Measurements from ENCODE around the gene TMEM150C. TPM values are rescaled to one million over a fixed set of nuclear protein-coding genes. Genes with fewer than 3 reads are reported as not detected.

The TMEM150C gene
- total and polyA plus RNA-seq, 2 of the 8 experiments (the other 6 are each of a cell fraction or from before 2014, with no cell fraction given), result 1.5 to 1.7 TPM

GRCh38 chr4:82450966-82451755, 110.6 kb downstream of the TMEM150C start:
- no peak overlapping the region for H2AFZ ChIP-seq (ENCODE audit: low read length)
- no peak for DNase-seq (ENCODE audit: low read depth in 1 of 2, low spot score in 2 of 2)
- no peak for TF ChIP-seq HDAC2 (IDR thresholded peaks at IDR 0.05; ENCODE audit: borderline replicate concordance in 1 of 2, low read depth in 2 of 2, low read length in 2 of 2)
- no peak for TF ChIP-seq SIRT6 (IDR thresholded peaks at IDR 0.05; ENCODE audit: low read length)
- no peak for TF ChIP-seq RBBP5 (IDR thresholded peaks at IDR 0.05; ENCODE audit: borderline replicate concordance, low read depth, low read length)
- no peak for TF ChIP-seq JUND (IDR thresholded peaks at IDR 0.05; ENCODE audit: low read length)
- TF ChIP-seq SIX5 (IDR thresholded peaks at IDR 0.05; ENCODE audit: low read depth, low read length), result no peak
- no peak for TF ChIP-seq CTBP2 (IDR thresholded peaks at IDR 0.05; ENCODE audit: borderline replicate concordance, insufficient read depth, insufficient read length, low read length)

More at GRCh38 chr4:82450966-82451755, 110.6 kb downstream of the TMEM150C start:
- Histone ChIP-seq H2BK120ac (replicated peaks; ENCODE audit: low read depth, low read length) (no peak overlapping the region), H3K4me3 (ENCODE audit: extremely low read depth in 1 of 4, insufficient read depth in 2 of 4, low read depth in 3 of 4, low read length in 4 of 4) (no peak overlapping the region), H3K18ac (ENCODE audit: extremely low read depth, low read length) (no peak overlapping the region), H2BK20ac (ENCODE audit: low read length) (no peak overlapping the region), H3K4me2 (ENCODE audit: insufficient read depth in 1 of 2, low read depth in 2 of 2, low read length in 2 of 2) (no peak overlapping the region), H3K14ac (ENCODE audit: insufficient read length) (no peak overlapping the region), H3K9ac (replicated peaks in 1 of 4; ENCODE audit: extremely low read depth in 1 of 4, low read depth in 3 of 4, low read length in 3 of 4) (no peak overlapping the region), H3K4me1 (replicated peaks in 1 of 4; ENCODE audit: control insufficient read depth in 3 of 4, insufficient read depth in 4 of 4, low read length in 3 of 4) (peaks cover 0 to 2% (median 0%) of the 10 kb centered on the region in 4 experiments; a peak in 1 of 7 replicates), H3K56ac (replicated peaks; ENCODE audit: insufficient read length, low read depth, low read length) (no peak overlapping the region), H3K79me2 (ENCODE audit: control insufficient read depth in 1 of 2, insufficient read depth in 2 of 2, low read length in 2 of 2) (peaks cover 2 to 63% of the 10 kb centered on the region in 2 experiments; a peak in 2 of 4 replicates), H4K20me1 (replicated peaks in 1 of 2; ENCODE audit: control insufficient read depth in 1 of 2, insufficient read depth in 2 of 2, low read length in 2 of 2) (peaks cover 3 to 7% of the 10 kb centered on the region in 2 experiments), H3K23ac (ENCODE audit: insufficient read length) (no peak overlapping the region), H4K8ac (ENCODE audit: extremely low read depth, insufficient read depth, low read length) (no peak overlapping the region), H3K4ac (replicated peaks; ENCODE audit: insufficient read length, low read depth, low read length) (no peak overlapping the region), H2BK12ac (ENCODE audit: low read depth, low read length) (no peak overlapping the region), H2BK5ac (ENCODE audit: low read depth, low read length) (no peak overlapping the region), H3K36me3 (ENCODE audit: control insufficient read depth in 2 of 4, insufficient read depth in 4 of 4, low read length in 3 of 4) (peaks cover 17 to 72% (median 49%) of the 10 kb centered on the region in 4 experiments), H4K5ac (ENCODE audit: insufficient read length, low read depth, low read length) (no peak overlapping the region), H2AK5ac (ENCODE audit: low read depth, low read length) (no peak overlapping the region), H3K27me3 (replicated peaks in 1 of 4; ENCODE audit: control insufficient read depth in 3 of 4, extremely low read depth in 1 of 4, insufficient read depth in 3 of 4, low read length in 3 of 4) (no peaks in the 10 kb centered on the region), H3K9me3 (ENCODE audit: insufficient read depth in 2 of 2, low read depth in 1 of 2, low read length in 1 of 2) (no peaks in the 10 kb centered on the region), H3K27ac (ENCODE audit: low read depth, low read length) (no peak overlapping the region), H4K91ac (replicated peaks; ENCODE audit: insufficient read length, low read length) (no peak overlapping the region), H3K23me2 (ENCODE audit: low read depth, low read length) (no peaks in the 10 kb centered on the region), H3K79me1 (ENCODE audit: low read depth, low read length) (peaks cover 9% of the 10 kb centered on the region), H2BK15ac (ENCODE audit: low read length) (no peak overlapping the region)
- ChIA-PET CTCF (ENCODE audit: partially characterized antibody) (interaction anchor here (0.6 to 2.1 kb wide), 7 partner anchors 10 to 288 kb away, joined by 3 to 10 read pairs (median 4); no protein-coding TSS in a partner anchor), POLR2A (ENCODE audit: partially characterized antibody) (interaction anchor here (0.5 to 4.2 kb wide), 6 partner anchors 12 to 89 kb away, joined by 3 to 21 read pairs (median 4); partner anchors contain the start of genes HNRNPD and HNRNPDL)
- WGBS, 2 experiments (ENCODE audit: extremely low coverage in 1 of 2, insufficient coverage in 1 of 2, insufficient read length in 1 of 2, insufficient replicate concordance in 2 of 2, low coverage in 1 of 2, low lambda C conversion rate in 2 of 2, missing lambda C conversion rate in 1 of 2), result 92% methylated on average over 13 of the region's 13 CpGs; no CpG with 5 or more reads in 1 of the 2 experiments
- no peak for FAIRE-seq

Data from H1 (cell line).